ENCODE results near the gene C1D.
"Not testable (repeated sequence)": the region's sequence is repeated elsewhere in the genome, so short reads cannot be mapped to it uniquely, and the experiment has no call there.

C1D gene

DNA sequence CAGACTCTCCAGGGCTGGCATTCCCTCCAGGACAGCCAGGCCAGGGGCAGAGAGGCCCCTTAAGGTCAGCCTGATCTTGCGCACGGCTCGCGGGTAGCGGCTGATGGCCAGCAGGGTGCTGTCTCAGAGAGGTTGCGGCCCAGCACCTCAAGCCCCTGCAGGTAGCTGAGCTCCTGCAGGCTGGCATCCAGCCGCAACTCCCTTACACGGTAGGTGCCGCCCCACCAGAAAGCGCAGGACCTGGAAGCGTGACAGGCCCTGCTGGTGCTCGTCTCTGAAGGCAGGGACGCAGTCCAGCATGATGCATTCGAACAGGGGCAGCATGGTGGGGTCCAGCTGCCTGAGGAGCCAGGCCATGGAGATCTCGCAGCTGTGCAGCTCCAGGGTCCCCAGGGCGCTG, 38.9 kb downstream of the C1D start:
- H3K4me3 Mint-ChIP-seq = no peak overlapping the region
- H3K4me1 Mint-ChIP-seq (ENCODE audit: low read depth in 2 of 2) = no peaks in the 10 kb centered on the region
- DNase-seq (no peak), ATAC-seq (replicated peaks) (no peak)
- H3K27me3 Mint-ChIP-seq = peaks cover 28 to 56% of the 10 kb centered on the region in 2 donors
- H3K27ac Mint-ChIP-seq = no peak overlapping the region
- H3K36me3 Mint-ChIP-seq (ENCODE audit: insufficient read depth) = no peaks in the 10 kb centered on the region
- H3K9me3 Mint-ChIP-seq = peaks cover 0 to 1% of the 10 kb centered on the region in 2 donors

DNA sequence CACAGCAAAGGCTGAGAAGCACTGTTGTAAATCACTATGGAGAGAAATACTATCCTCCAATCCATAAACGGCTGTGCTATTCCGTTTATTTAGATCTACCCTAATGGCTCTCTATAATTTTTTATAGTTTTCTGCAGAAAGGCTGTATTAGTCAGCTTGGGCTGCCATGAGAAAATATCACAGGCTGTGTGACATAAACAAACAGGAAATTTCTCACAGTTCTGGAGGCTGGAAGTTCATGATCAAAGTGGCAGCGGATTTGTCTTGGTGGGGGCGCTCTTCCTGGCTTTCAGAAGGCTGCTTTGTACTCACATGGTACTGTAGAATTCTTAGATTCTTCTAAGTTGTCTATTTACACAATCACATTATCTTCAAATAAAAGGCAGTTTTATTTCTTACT, 44.1 kb downstream of the C1D start:
- Mint-ChIP-seq H3K4me3 (no peak overlapping the region), H3K4me1 (ENCODE audit: low read depth in 2 of 2) (no peaks in the 10 kb centered on the region), H3K27me3 (peaks cover 20 to 30% of the 10 kb centered on the region in 2 donors), H3K27ac (no peak overlapping the region), H3K36me3 (ENCODE audit: insufficient read depth) (no peaks in the 10 kb centered on the region), H3K9me3 (peaks cover 0 to 1% of the 10 kb centered on the region in 2 donors)
- DNase-seq = no peak
- no peak for ATAC-seq (replicated peaks)

DNA sequence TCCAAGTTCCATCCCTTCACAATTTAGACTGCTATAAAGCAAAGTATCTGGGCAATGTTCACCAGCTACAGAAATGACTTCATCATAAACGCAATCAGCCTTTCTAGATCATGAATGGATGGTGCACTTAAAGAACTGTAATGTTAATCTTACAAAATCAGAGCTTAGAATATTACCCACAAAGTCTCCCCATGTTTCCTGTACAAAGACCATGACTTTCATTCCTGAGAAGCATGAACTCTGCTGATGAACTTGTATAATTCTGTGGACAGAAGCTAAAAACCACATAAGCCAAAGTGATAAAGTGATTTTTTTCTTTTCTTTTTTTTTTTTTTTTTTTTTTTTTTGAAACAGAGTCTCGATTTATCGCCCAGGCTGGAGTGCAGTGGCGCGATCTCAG, 53.3 kb downstream of the C1D start:
- Mint-ChIP-seq H3K4me3 (no peak overlapping the region), H3K27ac (no peak overlapping the region), H3K9me3 (no peaks in the 10 kb centered on the region), H3K4me1 (ENCODE audit: low read depth in 2 of 2) (peaks cover 2 to 5% of the 10 kb centered on the region in 2 donors), H3K27me3 (peaks cover 23 to 34% of the 10 kb centered on the region in 2 donors), H3K36me3 (ENCODE audit: insufficient read depth) (no peaks in the 10 kb centered on the region)
- DNase-seq (no peak), ATAC-seq (replicated peaks) (no peak)

DNA sequence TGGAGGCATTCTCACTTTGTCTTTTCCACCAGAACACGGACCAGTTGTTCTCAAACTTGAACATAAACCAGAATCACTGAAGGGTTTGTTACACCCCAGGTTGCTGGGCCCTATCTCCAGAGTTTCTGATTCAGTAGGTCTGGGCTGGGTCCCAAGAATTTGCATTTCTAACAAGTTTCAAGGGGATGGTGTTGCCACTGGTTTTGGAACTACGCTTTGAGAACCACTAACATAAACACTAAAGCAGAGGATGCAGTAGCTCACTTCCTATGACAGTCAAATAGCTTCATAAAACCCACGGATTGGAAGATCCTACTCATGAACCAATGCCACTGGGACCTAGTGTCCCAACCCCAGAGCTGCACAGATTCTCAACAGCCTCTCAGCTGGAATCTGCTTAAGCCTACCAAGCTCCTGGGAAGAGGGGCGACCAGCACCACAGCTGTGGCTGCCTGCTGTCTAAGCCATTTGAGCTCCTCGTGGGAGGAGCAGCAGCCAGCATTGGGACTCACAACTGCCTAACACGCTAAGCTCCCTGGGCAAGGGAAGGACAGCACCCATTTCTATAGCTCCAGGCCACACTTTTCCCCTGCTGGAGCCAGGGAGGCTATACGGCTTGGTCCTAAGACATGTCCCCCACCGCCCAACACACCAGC, 62.5 kb downstream of the C1D start:
- no peaks in the 10 kb centered on the region for H3K4me1 Mint-ChIP-seq (ENCODE audit: low read depth in 2 of 2)
- no peak overlapping the region for H3K27ac Mint-ChIP-seq
- ATAC-seq (replicated peaks) (no peak), DNase-seq (no peak)
- no peak overlapping the region for H3K4me3 Mint-ChIP-seq
- H3K27me3 Mint-ChIP-seq = peaks cover 59 to 73% of the 10 kb centered on the region in 2 donors
- peaks cover 3% of the 10 kb centered on the region for H3K36me3 Mint-ChIP-seq (ENCODE audit: insufficient read depth)
- no peaks in the 10 kb centered on the region for H3K9me3 Mint-ChIP-seq

DNA sequence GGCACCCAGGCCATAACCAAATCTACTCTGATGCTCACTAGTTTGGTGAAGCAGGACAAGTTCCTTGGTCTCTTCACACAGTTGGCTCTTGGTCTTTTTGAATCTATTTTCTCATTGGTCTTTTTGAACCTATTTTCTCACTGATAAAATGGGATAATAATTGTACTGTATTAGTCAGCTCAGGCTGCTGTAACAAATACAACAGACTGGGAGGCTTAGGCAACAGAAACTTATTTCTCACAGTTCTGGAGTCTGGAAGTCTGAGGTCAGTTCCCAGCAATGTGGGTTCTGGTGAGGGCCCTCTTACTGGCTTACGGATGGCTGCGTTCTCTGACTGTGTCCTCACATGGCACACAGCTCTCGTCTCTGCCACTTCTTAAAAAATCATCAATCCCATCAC, 63.5 kb downstream of the C1D start:
- peaks cover 3% of the 10 kb centered on the region for H3K36me3 Mint-ChIP-seq (ENCODE audit: insufficient read depth)
- no peaks in the 10 kb centered on the region for H3K4me1 Mint-ChIP-seq (ENCODE audit: low read depth in 2 of 2)
- ATAC-seq (replicated peaks) (no peak), DNase-seq (no peak)
- no peaks in the 10 kb centered on the region for H3K9me3 Mint-ChIP-seq
- H3K27me3 Mint-ChIP-seq = peaks cover 51 to 63% of the 10 kb centered on the region in 2 donors
- no peak overlapping the region for H3K4me3 Mint-ChIP-seq
- H3K27ac Mint-ChIP-seq = no peak overlapping the region

DNA sequence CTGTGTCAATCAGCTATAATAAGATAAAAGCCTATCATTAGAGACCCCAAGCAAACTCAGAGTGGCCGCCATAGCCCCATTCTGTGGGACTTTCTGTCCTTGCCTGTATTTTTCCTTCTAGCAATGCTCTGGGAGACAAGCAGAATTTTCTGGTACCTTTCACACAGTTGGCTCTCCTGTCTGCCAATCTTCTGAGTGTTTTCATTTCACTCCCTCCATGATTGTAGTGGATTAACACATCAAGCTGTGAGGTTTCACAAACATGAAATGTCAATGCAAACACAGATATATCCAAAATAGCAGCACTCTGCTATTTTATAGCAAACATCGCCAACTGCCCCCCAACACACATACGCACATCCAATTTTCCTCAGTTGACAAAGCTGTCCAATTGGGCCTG, 64.9 kb downstream of the C1D start:
- no peaks in the 10 kb centered on the region for H3K9me3 Mint-ChIP-seq
- H3K27me3 Mint-ChIP-seq = peaks cover 36 to 66% of the 10 kb centered on the region in 2 donors
- no peak for DNase-seq
- no peaks in the 10 kb centered on the region for H3K4me1 Mint-ChIP-seq (ENCODE audit: low read depth in 2 of 2)
- ATAC-seq (replicated peaks) = no peak
- no peak overlapping the region for H3K27ac Mint-ChIP-seq
- H3K36me3 Mint-ChIP-seq (ENCODE audit: insufficient read depth) = peaks cover 3% of the 10 kb centered on the region
- H3K4me3 Mint-ChIP-seq = no peak overlapping the region

DNA sequence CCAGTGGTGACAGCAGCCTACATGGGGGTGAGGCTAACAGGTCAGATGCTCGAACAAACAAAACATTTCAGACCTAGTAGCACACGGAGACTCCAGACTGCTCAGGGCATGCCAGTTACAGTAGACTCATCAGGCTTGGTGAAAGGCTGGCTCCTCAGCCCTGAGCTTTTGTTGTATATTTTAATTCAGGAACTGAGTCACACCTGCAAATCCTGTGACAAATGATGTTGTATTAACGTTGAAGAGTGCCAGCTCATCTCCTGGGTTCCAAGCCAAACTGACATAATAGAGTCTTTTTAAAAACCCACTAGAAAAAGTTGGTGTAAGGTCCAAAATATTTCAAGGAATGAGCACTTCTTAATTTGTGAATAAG, 65.3 kb downstream of the C1D start:
- Mint-ChIP-seq H3K27me3 (peaks cover 36 to 66% of the 10 kb centered on the region in 2 donors), H3K4me1 (ENCODE audit: low read depth in 2 of 2) (no peaks in the 10 kb centered on the region), H3K4me3 (no peak overlapping the region), H3K36me3 (ENCODE audit: insufficient read depth) (peaks cover 3% of the 10 kb centered on the region), H3K27ac (no peak overlapping the region), H3K9me3 (no peaks in the 10 kb centered on the region)
- no peak for DNase-seq
- no peak for ATAC-seq (replicated peaks)

DNA sequence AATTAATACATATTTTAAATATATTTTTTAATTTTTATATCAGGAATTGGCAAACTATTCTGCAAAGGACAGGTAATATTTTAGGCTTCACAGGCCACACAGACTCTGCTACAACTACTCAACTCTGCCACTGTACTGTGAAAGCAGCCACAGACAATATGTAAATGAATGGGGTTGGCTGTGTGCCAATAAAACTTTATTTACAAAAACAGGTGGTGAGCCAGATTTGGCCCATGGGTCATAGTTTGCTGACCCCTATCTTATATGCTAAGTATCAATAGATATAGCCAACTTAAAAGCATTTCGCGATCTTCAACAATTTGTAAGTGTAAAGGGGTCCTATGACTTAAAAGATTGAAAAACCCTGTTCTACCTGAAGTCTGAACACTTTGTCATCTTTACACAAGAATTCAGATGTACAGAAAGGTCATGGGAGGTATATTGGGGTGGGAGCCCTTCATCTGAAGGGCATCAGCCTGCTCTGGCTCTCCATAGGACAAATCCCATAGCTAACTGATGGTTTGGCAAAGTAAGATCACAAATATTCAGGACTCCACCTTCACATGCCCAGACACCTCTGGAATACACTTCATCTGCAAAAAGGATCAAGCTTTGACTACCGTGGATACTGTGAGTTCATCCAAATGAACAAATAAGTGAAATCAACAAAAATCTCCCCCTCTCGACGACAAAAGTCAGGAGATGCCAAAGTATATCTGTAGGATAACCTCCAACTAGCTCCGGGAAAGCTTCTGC, 65.9 kb downstream of the C1D start:
- H3K27me3 Mint-ChIP-seq = peaks cover 34 to 66% of the 10 kb centered on the region in 2 donors
- ATAC-seq (replicated peaks) (no peak), DNase-seq (no peak)
- no peak overlapping the region for H3K4me3 Mint-ChIP-seq
- H3K4me1 Mint-ChIP-seq (ENCODE audit: low read depth in 2 of 2) = no peaks in the 10 kb centered on the region
- no peak overlapping the region for H3K27ac Mint-ChIP-seq
- H3K9me3 Mint-ChIP-seq = no peaks in the 10 kb centered on the region
- H3K36me3 Mint-ChIP-seq (ENCODE audit: insufficient read depth) = peaks cover 3% of the 10 kb centered on the region

DNA sequence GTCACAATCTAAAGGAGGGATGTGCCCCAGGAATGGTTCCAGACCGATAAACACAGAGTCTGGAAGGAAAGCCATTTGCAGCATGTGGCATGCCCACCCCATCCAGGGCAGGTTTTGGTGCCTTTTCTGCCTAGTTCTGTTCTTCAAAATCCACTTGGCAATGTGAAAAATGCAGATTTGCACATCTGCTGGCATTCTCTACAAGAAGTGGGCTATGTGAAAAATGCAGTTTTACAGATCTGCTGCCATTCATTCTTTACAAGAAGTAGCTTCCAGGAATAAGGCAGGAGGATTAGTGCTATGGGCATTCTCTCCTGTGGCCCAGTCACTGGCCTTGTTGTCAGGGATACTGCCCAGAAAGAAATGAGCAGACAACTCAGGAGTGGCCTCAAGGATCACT, 68.1 kb downstream of the C1D start:
- Mint-ChIP-seq H3K27me3 (peaks cover 24 to 60% of the 10 kb centered on the region in 2 donors), H3K4me3 (no peak overlapping the region), H3K36me3 (ENCODE audit: insufficient read depth) (no peaks in the 10 kb centered on the region), H3K27ac (no peak overlapping the region), H3K4me1 (ENCODE audit: low read depth in 2 of 2) (no peaks in the 10 kb centered on the region), H3K9me3 (no peaks in the 10 kb centered on the region)
- no peak for DNase-seq
- no peak for ATAC-seq (replicated peaks)

DNA sequence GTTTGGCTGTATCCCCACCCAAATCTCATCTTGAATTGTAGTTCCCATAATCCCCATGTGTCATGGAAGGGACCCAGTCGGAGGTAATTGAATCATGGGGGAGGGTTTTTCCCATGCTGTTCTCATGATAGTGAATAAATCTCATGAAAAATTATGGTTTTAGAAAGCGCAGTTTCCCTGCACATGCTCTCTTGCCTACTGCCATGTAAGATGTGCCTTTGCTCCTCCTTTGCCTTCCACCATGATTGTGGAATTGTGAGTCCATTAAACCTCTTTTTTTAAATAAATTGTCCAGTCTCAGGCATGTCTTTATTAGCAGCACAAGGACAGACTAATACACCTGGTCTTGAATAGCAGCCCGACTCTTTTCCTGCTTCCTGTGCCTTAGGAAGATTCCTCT, 68.7 kb downstream of the C1D start:
- not testable (repeated sequence) for H3K4me1 Mint-ChIP-seq (ENCODE audit: low read depth in 2 of 2); H3K9me3 Mint-ChIP-seq; H3K4me3 Mint-ChIP-seq; H3K36me3 Mint-ChIP-seq (ENCODE audit: insufficient read depth); ATAC-seq (replicated peaks); H3K27ac Mint-ChIP-seq; DNase-seq
- peaks cover 24 to 54% of the 10 kb centered on the region in 2 donors for H3K27me3 Mint-ChIP-seq

DNA sequence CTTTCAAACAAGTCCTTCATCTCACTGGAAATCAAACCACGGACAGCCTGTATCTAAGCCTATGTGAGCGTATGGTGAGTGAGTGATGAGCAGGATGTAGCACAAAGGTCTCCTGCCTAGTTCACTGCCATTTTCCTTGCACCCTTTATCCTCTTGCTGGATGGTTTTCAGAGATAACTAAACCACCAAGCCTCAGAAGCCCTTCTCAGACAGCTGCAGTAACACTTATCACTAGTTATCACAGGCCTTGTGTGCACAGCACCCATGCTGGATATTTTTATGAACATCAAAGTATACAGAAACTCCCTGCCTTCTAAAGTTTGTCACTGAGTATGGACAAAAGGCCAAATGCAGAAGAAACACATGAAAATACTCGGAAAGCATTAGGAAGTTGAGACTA, 69.5 kb downstream of the C1D start:
- Mint-ChIP-seq H3K27ac (no peak overlapping the region), H3K9me3 (no peaks in the 10 kb centered on the region), H3K4me1 (ENCODE audit: low read depth in 2 of 2) (no peaks in the 10 kb centered on the region), H3K27me3 (peaks cover 19 to 47% of the 10 kb centered on the region in 2 donors), H3K36me3 (ENCODE audit: insufficient read depth) (no peaks in the 10 kb centered on the region), H3K4me3 (no peak overlapping the region)
- DNase-seq (no peak), ATAC-seq (replicated peaks) (no peak)

DNA sequence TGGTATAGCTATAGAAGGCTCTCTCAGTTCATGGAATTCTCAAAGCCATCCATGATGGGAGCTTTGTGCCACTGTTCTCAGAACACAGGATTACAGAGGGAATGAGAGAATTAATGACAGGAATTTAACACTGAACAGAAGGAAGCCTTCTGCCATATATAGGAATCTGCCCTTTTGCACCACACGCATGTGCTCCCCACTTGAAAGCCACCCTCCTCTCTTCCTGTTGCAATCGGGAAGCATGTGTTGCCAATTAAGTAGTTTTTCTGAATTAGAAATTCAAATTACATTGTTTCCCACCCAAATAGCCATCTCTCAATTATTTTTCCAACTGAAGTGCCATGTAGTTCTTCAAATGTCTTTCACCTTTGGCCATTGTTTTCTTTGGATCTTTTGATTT, 71.3 kb downstream of the C1D start:
- no peaks in the 10 kb centered on the region for H3K36me3 Mint-ChIP-seq (ENCODE audit: insufficient read depth)
- no peak overlapping the region for H3K27ac Mint-ChIP-seq
- no peaks in the 10 kb centered on the region for H3K9me3 Mint-ChIP-seq
- H3K4me3 Mint-ChIP-seq = no peak overlapping the region
- DNase-seq (no peak), ATAC-seq (replicated peaks) (no peak)
- no peaks in the 10 kb centered on the region for H3K4me1 Mint-ChIP-seq (ENCODE audit: low read depth in 2 of 2)
- H3K27me3 Mint-ChIP-seq = peaks cover 12 to 32% of the 10 kb centered on the region in 2 donors
